CD4-positive, alpha-beta T cell treated with Interferon gamma for 1 hour (primary cell): ENCODE results near the gene SUMO3.
A peak's percentile ranks its signal among the peaks of the same experiment; 100 is the strongest.

Experiments
- DNase-seq: peaks from one replicate; pipeline ENCODE4 v3.0.0-alpha.2; 2020

SUMO3 gene

DNA sequence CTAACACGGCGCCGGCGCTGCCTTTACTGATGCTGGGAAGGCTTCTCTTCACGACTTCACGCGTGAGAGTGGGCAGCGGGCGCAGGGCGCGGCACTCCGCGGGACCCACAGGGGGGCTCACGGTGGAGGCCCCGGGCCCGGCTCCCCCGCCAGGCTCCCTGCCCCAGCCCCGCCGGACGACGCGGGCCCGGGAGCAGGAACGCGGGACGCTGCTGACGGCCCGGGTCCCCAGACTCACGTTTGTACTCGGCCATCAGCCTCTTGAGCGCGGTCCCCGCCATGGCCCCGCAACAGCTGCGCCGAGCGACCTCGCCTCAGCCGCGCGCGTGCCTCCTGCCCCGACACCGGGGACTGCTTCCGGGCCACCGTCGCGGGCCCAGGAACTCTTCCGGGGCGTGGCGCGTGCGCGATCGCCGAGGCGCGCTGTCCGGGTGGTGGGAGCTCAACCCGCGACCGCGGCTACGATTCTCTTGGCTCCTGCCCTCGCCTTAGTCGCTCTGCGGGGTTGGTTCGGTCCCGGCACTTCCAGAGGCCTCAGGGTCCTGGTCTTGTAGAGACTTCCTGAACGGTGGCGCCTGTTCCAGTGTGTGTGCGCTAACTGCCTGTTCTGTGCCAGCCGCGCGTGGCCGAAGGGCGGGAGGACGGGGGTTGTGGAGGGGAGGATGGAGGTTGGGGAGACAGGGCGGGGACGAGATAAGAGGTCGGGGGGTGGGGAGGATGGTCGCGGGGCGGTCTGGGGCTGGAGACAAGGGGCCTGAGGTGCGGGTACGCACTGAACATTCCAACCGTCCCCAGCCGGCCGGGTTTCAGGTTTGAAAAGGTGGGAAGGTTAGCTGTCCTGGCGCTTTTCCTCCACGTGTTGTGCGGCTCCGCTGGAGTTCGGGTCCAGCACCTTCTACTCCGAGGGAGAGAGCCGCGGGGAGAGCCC is 16.1 kb downstream of the SUMO3 start, which contains the start of gene UBE2G2:
UBE2G2 (minus strand) TSS at position 353 of the 928 bp plus-strand sequence; CDS start at position 281, 72 bp downstream.
- peak; percentile 86 for DNase-seq

DNA sequence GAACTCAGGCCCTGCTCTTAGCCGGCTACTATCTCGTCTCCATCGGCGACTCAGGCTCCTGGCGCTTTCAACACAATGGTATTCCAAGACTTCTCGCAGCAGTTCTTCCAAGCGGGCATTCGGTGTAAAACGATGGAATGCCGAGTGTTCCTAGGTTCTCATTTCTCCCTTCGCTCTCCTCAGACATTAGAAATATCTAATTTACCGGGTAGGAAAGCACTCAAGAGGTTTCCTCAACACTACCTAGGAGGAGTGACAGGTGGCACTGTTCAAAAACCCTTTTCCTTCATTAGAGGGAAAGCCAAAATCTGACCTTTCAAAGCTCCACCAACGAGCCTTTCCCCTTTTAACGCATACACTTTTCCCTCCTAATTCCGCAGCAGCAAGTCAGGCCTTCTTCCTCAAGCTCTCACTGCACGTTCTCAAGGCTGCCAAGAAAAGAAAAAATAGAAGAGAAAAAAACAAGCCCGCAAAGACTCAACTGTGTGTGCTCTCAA is 16.8 kb downstream of the SUMO3 start:
- no peak for DNase-seq

DNA sequence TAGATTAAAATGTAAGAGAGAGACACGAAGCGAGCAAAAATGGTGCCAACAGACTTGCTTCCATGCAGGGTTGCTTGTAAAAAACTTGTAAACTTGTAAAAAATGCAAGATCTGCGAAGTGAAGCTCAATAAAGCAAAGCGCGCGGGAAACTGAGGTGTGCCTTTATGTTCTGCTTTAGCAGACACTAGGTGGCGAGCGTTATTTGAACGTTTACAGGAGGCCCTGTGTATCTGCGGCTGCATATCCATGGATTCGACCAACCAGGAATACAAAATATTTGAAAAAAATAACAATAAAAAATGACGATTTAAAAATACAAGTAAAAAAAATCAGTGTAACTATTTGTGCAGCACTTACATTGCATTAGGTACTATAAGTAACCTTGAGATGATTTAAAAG is 17.8 kb downstream of the SUMO3 start:
- no peak for DNase-seq

DNA sequence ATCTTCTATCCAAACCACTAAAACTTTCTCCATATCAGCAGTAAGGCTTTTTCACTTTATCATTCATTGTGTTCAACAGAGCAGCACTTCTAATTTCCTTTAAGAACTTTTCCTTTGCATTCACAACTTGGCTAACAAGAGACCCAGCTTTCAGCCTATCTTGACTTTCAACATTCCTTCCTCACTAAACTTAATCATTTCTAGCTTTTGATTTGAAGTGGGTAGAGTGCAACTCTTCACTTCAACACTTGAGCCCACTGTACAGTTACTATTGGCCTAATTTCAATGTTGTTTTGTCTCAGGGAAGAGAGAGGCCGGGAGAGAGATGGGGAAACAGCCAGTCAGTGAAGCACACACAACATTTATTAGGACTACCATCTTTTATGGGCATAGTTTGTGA is 18.2 kb downstream of the SUMO3 start:
- DNase-seq = no peak

DNA sequence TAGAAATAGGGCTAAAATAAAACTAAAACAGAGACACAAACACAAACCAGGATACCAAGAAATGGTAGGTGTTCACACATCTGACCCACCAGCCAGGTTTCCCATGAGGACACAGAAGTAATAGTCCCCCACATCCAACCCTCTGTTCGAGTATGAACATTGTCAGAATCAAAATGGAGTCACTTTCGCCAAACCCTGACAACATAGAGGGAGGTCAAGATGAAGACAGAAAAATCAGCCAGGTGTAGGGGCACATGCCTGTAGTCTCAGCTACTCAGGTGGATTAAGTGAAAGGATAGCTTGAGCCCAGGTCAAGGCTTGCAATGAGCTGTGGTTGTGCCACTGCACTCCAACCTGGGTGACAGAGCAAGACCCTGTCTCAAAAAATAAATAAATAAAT is 20.1 kb downstream of the SUMO3 start:
- DNase-seq = no peak

DNA sequence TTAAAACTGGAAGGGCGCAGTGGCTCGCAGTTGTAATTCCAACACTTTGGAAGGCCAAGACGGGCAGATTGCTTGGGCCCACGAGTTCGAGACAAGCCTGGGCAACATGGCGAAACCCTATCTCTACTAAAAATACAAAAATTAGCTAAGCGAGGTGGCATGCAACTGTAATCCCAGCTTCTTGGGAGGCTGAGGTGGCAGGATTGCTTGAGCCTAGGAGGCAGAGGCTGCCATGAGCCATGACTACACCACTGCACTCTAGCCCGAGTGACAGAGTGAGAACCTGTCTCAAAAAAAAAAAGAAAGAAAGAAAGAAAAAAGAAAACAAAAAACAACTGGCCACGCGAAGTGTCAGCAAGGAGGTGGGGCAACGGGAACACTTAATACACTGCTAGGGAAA is 22.5 kb downstream of the SUMO3 start:
- no peak for DNase-seq

DNA sequence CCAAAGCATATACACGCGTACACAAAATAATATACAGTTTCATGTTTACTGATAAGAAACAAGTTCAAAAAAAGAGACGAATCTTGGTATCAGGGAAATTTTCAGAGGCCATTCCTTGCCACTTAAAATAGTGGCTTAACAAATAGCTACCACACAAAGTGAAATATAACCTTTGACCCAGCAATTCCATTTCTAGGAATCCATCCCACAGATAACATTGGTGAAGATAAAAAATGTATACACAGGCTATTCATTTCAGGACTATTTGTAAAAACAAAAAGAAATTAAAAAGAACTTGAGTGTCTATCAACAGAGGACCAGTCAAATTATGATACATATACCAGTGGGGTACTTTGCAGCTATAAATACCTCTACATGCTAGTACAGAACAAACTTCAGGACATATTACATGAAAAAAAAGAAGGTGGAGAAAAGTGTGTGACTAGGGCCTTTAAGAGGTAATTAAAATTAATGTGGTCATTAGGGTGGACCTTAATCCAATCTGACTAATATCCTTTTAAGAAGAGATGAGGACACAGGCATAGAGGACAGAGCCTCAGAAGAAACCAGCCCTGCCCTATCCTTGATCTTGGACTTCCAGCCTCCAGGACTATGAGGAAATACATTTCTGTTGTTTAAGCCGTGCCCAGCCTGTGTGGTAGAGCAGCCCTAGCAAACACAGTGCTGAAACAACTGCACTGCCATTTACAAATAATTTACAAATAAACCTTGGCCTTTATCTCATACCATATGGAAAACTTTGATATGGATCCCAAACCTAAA is 24.1 kb downstream of the SUMO3 start:
- DNase-seq = no peak

DNA sequence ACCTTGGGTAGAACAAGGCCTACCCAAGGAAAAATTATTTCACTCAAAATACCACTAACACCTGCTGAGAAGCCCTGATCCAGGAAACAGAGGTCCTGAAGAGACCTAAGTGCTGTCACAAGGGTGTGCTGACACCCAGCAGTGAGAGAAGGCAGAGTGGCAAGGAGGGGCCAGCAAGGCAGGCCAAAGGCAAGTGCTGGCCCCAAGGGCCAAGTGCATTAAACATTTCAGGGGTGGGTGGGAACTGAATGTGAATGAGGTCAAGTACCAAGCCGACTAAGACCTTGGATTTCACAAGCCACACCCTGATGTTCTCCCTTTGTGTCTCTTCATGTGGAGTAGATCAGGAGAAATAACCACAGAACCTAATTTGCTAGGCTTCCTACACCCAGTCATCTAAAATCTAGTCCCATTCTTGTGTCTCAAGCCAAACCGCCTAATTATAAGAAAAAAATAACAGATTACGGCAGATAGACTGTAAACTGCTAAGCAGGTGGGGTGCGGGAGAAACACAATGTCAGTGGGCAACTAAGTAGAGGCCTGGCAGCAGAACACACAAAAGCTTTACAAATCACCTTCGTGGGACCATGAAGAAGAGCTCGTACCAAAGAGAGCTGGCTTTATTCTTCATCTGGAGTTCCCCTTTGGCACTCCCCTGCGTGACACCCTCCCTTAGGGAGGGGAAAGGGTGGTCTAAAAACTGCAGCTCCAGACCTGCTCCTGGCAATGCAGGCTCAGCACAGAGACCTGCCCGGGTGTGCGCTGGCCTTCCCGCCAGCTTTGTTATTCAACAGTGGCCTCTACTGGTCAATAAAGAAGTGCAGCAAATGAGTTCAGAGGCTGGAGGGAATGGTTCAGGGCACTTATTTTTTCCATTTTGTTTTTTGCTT is 24.9 kb downstream of the SUMO3 start:
- DNase-seq = peak; percentile 56

DNA sequence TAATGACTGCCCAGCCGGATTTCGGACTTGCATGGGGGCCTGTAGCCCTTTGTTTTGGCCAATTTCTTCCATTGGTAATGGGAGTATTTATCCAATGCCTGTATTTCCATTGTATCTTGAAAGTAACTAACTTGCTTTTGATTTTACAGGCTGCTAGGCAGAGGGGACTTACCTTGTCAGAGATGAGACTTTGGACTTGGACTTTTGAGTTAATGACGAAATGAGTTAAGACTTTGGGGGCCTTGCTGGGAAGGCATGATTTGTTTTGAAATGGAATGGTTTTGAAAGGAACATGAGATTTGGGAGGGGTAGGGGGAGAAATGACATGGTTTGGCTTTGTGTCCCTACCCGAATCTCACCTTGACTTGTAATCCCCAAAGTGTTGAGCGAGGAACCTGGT is 25.9 kb downstream of the SUMO3 start:
- no peak for DNase-seq

DNA sequence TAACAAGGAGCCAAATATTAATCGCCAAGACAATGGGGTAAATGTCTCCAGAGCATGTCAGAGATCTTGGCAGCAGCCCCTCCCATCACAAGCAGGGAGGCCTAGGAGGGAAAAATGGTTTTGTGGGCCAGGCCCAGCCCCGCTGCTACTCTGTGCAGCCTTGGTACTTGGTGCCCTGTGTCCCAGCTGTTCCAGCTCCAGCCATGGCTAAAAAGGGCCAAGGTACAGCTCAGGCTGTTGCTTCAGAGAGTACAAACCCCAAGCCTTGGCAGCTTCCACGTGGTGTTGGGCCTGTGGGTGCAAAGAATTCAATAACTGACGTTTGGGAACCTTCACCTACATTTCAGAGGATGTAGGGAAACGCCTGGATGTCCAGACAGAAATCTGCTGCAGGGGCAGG is 26.6 kb downstream of the SUMO3 start:
- no peak for DNase-seq

DNA sequence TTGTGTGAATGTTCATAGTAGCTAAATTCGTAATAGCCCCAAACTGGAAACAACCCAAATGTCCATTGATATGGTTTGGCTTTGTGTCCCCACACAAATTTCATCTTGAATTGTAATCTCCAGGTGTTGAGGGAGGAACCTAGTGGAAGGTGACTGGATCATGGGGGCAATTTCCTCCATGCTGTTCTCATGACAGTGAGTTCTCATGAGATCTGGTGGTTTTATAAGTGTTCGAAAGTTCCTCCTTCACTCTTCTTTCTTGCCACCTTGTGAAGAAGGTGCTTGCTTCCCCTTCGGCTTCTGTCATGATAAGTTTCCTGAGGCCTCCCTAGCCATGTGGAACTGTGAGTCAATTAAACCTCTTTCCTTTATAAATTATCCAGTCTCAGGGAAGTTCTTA is 27.5 kb downstream of the SUMO3 start:
- DNase-seq = no peak

DNA sequence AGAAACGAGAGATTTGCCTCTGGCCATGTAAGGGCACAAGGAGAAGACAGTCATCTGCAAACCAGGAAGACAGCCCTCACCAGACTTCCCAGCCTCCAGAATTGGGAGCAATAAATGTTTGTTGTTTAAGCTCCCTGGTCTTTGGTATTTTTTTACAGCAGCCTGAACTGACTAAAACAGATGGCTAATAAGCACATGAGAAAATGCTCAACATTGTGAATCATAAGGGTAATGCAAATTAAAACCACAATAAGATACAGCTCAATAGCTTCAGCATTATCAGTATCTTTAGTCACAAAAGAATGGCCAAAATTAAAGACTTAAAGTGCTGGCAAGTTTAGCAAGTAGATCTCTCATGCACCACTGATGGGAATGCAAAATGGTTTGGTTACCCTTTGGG is 28.0 kb downstream of the SUMO3 start:
- no peak for DNase-seq

DNA sequence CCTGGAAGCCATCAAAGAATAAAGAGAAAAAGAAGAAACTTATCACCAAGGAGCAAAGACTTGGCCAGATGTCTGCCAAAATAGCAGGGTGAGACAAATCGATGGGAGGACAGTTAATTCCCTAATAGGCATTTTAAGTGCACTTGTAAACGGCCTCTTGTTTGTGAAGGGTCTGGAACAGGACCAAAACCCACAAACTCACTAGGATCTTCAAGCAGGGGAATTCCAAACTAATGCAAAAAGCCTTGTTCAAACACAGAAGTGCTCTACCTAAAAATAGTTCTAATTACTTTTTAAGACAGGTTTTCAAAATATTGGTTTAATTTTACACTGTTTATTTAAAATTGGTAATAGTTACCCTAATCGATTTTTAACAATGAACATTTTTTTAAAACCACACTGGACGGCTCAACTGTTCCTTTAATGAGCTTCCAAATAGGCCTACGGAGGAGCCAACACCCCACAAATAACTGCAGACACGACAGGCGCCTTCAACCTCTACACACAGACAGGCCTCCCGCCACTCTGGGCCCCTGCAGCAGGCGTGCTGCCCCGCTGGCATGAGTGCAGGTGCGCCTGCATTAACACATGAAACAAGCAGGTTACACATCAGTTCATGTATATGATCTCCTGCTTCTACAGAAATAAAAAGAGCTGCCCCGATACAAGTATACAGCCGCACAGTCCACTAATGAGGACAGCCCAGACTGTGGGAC is 32.1 kb downstream of the SUMO3 start:
- no peak for DNase-seq

DNA sequence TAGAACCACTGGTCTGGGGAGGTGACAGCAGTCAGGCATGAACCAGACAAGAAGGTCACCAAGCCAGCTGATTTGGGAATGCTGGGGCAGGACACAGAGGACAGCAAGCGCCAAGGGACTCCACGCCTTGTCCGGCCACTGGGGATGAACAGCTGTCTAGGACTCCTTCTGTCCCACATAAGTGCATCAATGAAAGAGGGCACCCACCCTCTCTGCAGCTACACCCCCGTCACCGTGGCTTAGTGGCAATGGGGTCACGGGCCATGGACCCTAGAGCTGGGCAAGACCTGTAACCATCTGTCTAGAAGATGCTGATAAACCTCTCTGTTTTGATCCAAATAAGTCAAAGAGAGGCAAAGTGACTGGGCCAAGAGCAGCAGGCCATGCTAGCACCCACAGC is 33.1 kb downstream of the SUMO3 start:
- no peak for DNase-seq

DNA sequence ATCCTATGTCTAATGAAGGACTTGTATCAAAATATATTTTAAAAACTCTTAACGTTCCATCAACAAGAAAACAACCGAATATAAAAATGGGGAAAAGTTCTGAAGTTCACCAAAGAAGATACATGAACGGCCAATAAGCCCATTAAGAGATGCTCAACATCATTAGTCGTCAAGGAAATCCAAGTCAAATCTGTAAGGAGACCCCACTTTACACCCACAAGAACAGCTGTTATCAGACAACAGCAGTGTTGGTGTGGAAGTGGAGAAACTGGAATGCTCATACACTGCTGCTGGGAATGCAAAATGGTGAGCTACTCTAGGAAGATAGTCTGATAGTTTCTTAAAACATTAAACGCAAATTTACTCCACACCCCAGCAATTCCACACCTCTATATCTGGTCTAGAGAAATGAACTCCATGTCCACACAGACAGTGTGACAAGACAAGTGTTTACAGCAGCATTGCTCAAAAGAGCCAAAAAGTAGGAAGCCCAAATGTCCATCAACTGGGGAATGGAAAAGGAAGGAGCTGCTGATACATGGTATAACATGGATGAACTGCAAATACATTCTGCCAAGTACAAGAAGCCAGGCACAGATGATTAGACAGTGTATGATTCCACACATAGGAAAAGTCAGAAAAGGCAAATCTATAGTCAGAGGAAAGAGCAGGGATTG is 34.7 kb downstream of the SUMO3 start:
- DNase-seq = no peak

DNA sequence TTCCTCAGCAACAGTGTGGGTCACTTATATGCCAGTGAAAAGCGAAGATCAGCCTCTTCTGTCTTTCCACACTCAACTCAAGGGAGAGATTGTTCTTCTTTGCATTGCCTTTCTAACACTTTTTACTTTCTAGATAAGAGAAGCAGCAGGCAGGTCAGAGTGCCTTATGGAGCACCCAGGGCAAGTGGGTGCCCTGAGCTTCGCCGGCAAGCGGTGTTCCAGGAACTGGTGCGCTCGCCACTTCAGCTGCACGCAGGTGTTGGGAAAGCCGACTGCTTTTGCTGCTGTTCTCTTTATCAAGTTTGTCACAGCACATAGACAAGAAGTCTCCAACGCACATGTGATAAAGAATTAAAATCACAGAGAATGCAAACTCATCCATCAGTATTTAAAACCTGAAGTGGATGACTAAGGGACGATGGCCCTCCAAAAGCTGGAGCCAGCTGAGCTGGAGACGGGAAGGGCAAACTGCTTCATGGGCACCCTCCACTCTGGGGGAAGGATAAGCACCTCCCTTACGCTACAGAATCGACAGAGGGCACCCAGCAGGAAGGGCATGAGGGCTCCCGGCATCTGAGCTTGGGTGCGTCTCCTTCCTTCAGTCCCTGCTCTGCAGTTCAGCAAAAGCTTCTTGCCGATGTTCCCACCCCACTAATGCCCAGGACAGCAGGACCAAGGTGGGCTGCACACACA is 36.9 kb downstream of the SUMO3 start:
- DNase-seq = no peak

DNA sequence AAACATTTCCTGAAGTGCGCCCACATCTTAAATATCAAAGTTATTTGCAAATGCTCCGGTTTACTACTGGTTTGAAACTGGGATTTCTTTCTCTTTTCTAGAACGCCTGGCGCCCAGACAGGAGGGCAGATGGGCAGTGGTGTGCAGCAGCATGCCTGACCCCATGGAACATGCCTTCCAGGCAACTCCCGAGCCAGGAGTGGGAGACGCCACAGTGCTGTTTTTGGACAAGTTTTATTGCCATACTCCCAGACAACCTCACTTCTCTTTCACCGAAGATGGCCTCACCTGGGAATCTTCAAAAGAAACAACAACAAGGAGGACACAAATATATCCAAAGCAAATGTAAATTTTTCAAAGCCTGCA is 37.7 kb downstream of the SUMO3 start:
- DNase-seq = no peak

DNA sequence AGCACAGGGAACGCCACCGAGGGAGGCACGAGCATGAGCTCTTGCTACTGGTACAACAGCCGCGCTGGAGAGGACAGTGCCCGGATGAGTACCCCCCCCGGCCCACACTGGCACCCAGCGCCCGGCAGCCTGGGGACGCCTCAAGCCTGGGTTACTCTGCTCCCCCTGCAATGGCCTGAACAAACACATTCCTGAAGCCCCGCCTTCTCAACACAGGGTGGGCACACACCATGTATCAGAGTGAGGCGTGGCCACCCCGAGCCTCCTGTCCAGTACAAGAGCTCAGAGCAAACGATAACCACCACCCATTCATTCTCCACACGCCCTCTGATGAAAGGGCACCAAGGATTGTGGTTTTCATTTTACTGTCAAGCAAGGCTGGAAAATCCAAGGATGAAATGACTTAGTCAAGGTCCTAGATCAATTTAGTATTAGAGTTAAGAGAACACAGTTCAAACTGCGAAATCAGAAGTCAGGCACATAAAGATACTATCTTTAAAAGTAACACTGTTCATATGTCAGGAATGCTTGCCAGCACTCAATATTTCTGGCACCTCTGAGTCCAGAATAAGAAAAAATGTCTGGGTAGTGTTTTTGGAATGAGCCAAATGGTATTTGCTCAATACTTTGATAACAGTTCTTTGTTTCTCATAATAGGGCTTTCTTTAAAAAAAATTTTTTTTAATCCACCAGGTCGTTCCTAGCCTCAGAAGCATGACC is 38.3 kb downstream of the SUMO3 start:
- no peak for DNase-seq

DNA sequence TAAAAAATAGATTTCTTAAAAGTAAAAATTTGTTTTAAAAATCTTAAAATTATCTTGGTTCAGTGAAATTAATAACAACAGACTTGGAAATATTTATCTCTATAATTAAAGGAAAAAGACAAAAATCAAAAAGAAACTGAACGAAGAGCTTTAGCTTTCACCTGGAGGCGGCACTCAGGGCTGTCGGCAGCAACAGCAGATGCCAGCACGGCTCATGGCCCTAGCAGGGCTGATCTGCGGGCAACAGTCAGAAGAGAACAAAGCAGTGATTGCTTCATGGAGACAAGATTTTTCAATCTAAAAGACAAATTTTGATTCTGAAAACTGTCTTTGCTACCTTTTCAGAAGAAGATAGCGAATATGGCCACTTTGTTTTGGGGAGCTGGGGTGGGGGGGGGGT is 38.9 kb downstream of the SUMO3 start:
- no peak for DNase-seq

DNA sequence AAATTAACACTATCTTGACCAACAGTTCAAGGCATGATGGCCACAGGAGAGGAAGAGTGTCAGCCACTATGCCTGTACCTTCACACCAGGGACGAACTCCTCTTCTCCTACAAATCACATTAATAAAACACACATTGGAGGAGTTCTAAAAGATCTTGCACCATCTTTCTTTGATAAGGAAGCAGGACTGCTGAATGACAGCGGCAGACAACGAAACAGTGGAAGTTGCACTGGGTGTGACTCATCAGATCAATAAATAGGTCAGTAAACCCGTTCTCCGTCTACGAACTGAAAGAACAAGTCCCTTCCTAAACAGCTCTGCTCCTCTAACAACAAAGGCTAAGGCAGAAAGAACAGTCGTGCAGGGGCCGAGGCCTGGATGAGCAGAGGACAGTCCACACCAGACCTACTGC is 39.4 kb downstream of the SUMO3 start:
- DNase-seq = no peak
